Measurements from ENCODE around the gene TAAR8. TPM values are rescaled to one million over a fixed set of nuclear protein-coding genes. Genes with fewer than 3 reads are reported as not detected.

TAAR8 gene
- polyA plus RNA-seq, 1 donor from 2014 or later = not detected

DNA sequence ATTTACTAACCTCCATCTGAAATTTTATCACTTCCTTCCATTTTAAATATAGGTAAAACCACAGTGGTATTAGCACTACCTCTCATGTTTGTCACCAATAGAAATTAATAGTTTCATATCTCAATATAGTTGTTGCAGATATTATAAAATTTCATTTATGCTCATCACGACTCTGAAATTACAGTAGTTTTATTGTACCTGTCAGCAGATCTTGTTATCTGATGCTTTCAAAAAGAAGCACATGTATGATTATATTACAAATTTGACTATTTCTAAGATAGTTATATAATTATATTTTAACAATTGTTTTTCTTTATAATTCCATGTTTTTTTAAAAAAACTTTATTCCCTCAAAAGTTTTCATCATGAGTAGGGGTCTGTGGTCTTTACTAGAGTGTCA lies 32.2 kb downstream of the TAAR8 start:
- Histone ChIP-seq H3K4me2 (ENCODE audit: low read length) (no peak overlapping the region), H3K27ac (ENCODE audit: low read length) (no peak overlapping the region), H3K79me2 (replicated peaks; ENCODE audit: insufficient read depth, low read length) (no peaks in the 10 kb centered on the region), H3K9me2 (ENCODE audit: insufficient read depth, low read length) (no peaks in the 10 kb centered on the region), H3K9ac (ENCODE audit: low read length) (no peak overlapping the region), H3K36me3 (ENCODE audit: insufficient read depth, low read length) (no peaks in the 10 kb centered on the region), H3K27me3 (ENCODE audit: insufficient read depth, low read depth, low read length) (no peaks in the 10 kb centered on the region), H3K4me3 (ENCODE audit: low read length) (no peak overlapping the region), H3F3A (ENCODE audit: insufficient read depth, low read length, poor library complexity, severe bottlenecking) (no peaks in the 10 kb centered on the region), H3K9me3 (ENCODE audit: low read length) (no peaks in the 10 kb centered on the region), H4K20me1 (ENCODE audit: insufficient read depth) (no peaks in the 10 kb centered on the region), H2AFZ (ENCODE audit: low read depth, low read length) (no peak overlapping the region)
- TF ChIP-seq POLR2AphosphoS5 (IDR thresholded peaks at IDR 0.05) = no peak
- TF ChIP-seq EZH2 (IDR thresholded peaks at IDR 0.05; ENCODE audit: borderline replicate concordance, insufficient read depth, low read length, poor library complexity, severe bottlenecking) = no peak
- TF ChIP-seq EP300 (conservative IDR thresholded peaks at IDR 0.05; ENCODE audit: poor library complexity, severe bottlenecking) = no peak
- no peak for TF ChIP-seq TAF1 (IDR thresholded peaks at IDR 0.05; ENCODE audit: low read depth)
- no peak for TF ChIP-seq SMC3 (conservative IDR thresholded peaks at IDR 0.05; ENCODE audit: poor library complexity)
- no peak for TF ChIP-seq RAD21 (conservative IDR thresholded peaks at IDR 0.05)
- TF ChIP-seq, protein P1, sequence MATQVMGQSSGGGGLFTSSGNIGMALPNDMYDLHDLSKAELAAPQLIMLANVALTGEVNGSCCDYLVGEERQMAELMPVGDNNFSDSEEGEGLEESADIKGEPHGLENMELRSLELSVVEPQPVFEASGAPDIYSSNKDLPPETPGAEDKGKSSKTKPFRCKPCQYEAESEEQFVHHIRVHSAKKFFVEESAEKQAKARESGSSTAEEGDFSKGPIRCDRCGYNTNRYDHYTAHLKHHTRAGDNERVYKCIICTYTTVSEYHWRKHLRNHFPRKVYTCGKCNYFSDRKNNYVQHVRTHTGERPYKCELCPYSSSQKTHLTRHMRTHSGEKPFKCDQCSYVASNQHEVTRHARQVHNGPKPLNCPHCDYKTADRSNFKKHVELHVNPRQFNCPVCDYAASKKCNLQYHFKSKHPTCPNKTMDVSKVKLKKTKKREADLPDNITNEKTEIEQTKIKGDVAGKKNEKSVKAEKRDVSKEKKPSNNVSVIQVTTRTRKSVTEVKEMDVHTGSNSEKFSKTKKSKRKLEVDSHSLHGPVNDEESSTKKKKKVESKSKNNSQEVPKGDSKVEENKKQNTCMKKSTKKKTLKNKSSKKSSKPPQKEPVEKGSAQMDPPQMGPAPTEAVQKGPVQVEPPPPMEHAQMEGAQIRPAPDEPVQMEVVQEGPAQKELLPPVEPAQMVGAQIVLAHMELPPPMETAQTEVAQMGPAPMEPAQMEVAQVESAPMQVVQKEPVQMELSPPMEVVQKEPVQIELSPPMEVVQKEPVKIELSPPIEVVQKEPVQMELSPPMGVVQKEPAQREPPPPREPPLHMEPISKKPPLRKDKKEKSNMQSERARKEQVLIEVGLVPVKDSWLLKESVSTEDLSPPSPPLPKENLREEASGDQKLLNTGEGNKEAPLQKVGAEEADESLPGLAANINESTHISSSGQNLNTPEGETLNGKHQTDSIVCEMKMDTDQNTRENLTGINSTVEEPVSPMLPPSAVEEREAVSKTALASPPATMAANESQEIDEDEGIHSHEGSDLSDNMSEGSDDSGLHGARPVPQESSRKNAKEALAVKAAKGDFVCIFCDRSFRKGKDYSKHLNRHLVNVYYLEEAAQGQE (IDR thresholded peaks at IDR 0.05; ENCODE audit: borderline replicate concordance) = no peak
- TF ChIP-seq, protein P2, sequence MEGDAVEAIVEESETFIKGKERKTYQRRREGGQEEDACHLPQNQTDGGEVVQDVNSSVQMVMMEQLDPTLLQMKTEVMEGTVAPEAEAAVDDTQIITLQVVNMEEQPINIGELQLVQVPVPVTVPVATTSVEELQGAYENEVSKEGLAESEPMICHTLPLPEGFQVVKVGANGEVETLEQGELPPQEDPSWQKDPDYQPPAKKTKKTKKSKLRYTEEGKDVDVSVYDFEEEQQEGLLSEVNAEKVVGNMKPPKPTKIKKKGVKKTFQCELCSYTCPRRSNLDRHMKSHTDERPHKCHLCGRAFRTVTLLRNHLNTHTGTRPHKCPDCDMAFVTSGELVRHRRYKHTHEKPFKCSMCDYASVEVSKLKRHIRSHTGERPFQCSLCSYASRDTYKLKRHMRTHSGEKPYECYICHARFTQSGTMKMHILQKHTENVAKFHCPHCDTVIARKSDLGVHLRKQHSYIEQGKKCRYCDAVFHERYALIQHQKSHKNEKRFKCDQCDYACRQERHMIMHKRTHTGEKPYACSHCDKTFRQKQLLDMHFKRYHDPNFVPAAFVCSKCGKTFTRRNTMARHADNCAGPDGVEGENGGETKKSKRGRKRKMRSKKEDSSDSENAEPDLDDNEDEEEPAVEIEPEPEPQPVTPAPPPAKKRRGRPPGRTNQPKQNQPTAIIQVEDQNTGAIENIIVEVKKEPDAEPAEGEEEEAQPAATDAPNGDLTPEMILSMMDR (IDR thresholded peaks at IDR 0.05; ENCODE audit: poor library complexity, severe bottlenecking) = no peak
- no peak for TF ChIP-seq MXI1 (conservative IDR thresholded peaks at IDR 0.05; ENCODE audit: poor library complexity, severe bottlenecking)

DNA sequence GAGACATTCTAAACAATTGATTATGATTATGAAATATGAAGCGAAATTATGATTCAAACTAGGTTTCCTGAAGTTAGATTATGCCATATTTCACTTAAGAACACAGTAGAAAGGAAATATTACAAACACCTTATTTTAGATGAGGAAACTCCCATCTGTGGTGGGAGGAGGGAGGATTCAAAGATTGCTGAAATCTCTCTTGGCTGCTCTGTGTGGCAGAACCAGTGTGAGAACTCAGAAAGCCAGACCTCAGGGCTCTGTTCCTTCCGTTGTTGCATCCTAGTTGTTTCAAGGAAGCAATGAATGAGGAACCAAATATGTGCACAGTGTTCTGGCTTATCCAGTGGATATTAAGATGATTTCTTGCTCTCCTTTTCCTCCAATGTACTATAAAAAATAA lies 35.0 kb downstream of the TAAR8 start:
- Histone ChIP-seq H3K79me2 (replicated peaks; ENCODE audit: insufficient read depth, low read length) (no peaks in the 10 kb centered on the region), H3K9me3 (ENCODE audit: low read length) (no peaks in the 10 kb centered on the region), H3F3A (ENCODE audit: insufficient read depth, low read length, poor library complexity, severe bottlenecking) (no peaks in the 10 kb centered on the region), H3K9me2 (ENCODE audit: insufficient read depth, low read length) (no peaks in the 10 kb centered on the region), H3K27ac (ENCODE audit: low read length) (no peak overlapping the region), H3K4me2 (ENCODE audit: low read length) (no peak overlapping the region), H3K27me3 (ENCODE audit: insufficient read depth, low read depth, low read length) (no peaks in the 10 kb centered on the region), H3K36me3 (ENCODE audit: insufficient read depth, low read length) (no peaks in the 10 kb centered on the region), H2AFZ (ENCODE audit: low read depth, low read length) (no peak overlapping the region), H3K4me3 (ENCODE audit: low read length) (no peak overlapping the region), H4K20me1 (ENCODE audit: insufficient read depth) (no peaks in the 10 kb centered on the region), H3K9ac (ENCODE audit: low read length) (no peak overlapping the region)
- TF ChIP-seq, protein P2 (IDR thresholded peaks at IDR 0.05; ENCODE audit: poor library complexity, severe bottlenecking) = no peak
- TF ChIP-seq POLR2AphosphoS5 (IDR thresholded peaks at IDR 0.05) (no peak), SMC3 (conservative IDR thresholded peaks at IDR 0.05; ENCODE audit: poor library complexity) (no peak), EZH2 (IDR thresholded peaks at IDR 0.05; ENCODE audit: borderline replicate concordance, insufficient read depth, low read length, poor library complexity, severe bottlenecking) (no peak), MXI1 (conservative IDR thresholded peaks at IDR 0.05; ENCODE audit: poor library complexity, severe bottlenecking) (no peak), RAD21 (conservative IDR thresholded peaks at IDR 0.05) (no peak), EP300 (conservative IDR thresholded peaks at IDR 0.05; ENCODE audit: poor library complexity, severe bottlenecking) (no peak), TAF1 (IDR thresholded peaks at IDR 0.05; ENCODE audit: low read depth) (no peak)
- TF ChIP-seq, protein P1 (IDR thresholded peaks at IDR 0.05; ENCODE audit: borderline replicate concordance) = no peak
